Measurements from ENCODE around the gene HDGFL2. TPM values are rescaled to one million over a fixed set of nuclear protein-coding genes. Genes with fewer than 3 reads are reported as not detected.

Gene HDGFL2
- total RNA-seq, 1 donor from 2014 or later = 77.9 TPM

DNA sequence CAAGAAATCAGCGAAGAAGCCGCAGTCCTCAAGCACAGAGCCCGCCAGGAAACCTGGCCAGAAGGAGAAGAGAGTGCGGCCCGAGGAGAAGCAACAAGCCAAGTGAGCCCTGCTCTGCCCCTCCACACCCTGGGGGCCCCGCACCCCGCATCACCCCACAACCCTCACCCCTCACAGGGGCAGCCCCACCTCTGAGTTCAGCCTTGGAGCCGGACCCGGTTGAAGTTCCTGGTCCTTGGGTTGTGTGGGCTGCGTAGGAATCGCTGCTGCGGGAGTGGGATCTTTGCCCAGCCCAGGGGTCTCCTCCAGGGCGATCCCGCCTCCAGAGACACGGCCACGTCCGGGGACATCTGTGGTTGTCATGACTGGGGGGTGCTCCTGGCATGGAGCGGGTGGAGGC is 24.2 kb downstream of the HDGFL2 start:
- TF ChIP-seq, protein P1, sequence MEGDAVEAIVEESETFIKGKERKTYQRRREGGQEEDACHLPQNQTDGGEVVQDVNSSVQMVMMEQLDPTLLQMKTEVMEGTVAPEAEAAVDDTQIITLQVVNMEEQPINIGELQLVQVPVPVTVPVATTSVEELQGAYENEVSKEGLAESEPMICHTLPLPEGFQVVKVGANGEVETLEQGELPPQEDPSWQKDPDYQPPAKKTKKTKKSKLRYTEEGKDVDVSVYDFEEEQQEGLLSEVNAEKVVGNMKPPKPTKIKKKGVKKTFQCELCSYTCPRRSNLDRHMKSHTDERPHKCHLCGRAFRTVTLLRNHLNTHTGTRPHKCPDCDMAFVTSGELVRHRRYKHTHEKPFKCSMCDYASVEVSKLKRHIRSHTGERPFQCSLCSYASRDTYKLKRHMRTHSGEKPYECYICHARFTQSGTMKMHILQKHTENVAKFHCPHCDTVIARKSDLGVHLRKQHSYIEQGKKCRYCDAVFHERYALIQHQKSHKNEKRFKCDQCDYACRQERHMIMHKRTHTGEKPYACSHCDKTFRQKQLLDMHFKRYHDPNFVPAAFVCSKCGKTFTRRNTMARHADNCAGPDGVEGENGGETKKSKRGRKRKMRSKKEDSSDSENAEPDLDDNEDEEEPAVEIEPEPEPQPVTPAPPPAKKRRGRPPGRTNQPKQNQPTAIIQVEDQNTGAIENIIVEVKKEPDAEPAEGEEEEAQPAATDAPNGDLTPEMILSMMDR (conservative IDR thresholded peaks at IDR 0.05) = no peak
- no peaks in the 10 kb centered on the region for H3K36me3 Mint-ChIP-seq
- no peaks in the 10 kb centered on the region for H3K4me1 Mint-ChIP-seq (ENCODE audit: unreplicated experiment)
- H3K4me3 Mint-ChIP-seq = no peak overlapping the region
- H3K27ac Mint-ChIP-seq = no peak overlapping the region
- no peaks in the 10 kb centered on the region for H3K27me3 Mint-ChIP-seq
- no peaks in the 10 kb centered on the region for H3K9me3 Mint-ChIP-seq
- no peak for DNase-seq (ENCODE audit: extremely low spot score, unreplicated experiment)

DNA sequence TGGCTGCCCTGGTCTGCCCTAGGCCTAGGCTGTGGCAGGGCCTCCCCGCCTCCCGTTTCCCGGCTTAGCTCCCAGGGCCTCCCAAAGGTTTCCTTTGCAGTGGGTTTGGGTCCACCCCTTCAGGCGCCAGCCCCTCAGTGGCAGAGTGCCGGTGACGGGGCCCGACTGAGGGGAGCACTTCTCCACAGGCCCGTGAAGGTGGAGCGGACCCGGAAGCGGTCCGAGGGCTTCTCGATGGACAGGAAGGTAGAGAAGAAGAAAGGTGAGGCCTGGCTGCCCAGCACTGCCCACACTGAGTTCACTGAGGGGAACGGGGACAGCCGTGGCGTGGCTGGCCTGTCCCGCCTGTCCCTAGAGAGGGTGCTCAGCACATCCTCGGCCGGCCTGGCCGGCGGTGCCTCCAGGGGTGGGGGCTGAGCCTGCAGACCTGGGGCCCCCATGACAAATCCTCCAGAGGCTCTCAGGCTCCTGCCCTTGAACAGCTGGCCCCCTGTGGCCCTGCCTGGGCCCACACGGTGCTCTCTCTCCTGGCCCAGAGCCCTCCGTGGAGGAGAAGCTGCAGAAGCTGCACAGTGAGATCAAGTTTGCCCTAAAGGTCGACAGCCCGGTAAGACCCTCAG is 25.8 kb downstream of the HDGFL2 start:
- Mint-ChIP-seq H3K36me3 (no peaks in the 10 kb centered on the region), H3K4me1 (ENCODE audit: unreplicated experiment) (no peaks in the 10 kb centered on the region), H3K27ac (no peak overlapping the region), H3K4me3 (no peak overlapping the region), H3K9me3 (no peaks in the 10 kb centered on the region), H3K27me3 (no peaks in the 10 kb centered on the region)
- TF ChIP-seq, protein P1 (conservative IDR thresholded peaks at IDR 0.05) = no peak
- no peak for DNase-seq (ENCODE audit: extremely low spot score, unreplicated experiment)

DNA sequence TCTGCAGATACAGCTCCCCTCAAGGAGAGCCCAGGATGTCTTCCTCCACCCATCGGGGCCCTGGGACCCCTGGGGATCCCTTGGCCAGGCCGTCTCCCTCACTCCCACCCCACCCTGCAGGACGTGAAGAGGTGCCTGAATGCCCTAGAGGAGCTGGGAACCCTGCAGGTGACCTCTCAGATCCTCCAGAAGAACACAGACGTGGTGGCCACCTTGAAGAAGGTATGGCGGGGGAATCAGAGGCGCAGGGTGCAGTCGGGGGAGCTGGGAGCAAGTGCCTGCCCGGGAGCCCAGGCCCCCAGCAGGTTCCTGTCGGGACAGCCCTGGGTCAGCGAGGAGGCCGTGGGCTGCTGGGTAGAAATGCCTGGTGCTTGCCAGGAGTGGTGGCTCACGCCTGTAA is 26.6 kb downstream of the HDGFL2 start:
- H3K27ac Mint-ChIP-seq = no peak overlapping the region
- H3K4me3 Mint-ChIP-seq = no peak overlapping the region
- H3K9me3 Mint-ChIP-seq = no peaks in the 10 kb centered on the region
- DNase-seq (ENCODE audit: extremely low spot score, unreplicated experiment) = no peak
- H3K27me3 Mint-ChIP-seq = no peaks in the 10 kb centered on the region
- no peaks in the 10 kb centered on the region for H3K4me1 Mint-ChIP-seq (ENCODE audit: unreplicated experiment)
- TF ChIP-seq, protein P1 (conservative IDR thresholded peaks at IDR 0.05) = no peak
- H3K36me3 Mint-ChIP-seq = no peaks in the 10 kb centered on the region

DNA sequence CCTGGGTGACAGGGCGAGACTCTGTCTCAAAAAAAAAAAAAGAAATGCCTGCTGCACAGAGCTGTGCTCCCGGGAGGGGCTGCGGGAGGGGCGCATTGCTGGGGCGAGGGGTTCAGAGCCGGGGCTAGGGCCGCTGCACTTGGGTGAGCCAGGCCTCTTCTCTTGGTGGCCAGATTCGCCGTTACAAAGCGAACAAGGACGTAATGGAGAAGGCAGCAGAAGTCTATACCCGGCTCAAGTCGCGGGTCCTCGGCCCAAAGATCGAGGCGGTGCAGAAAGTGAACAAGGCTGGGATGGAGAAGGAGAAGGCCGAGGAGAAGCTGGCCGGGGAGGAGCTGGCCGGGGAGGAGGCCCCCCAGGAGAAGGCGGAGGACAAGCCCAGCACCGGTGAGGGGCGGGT is 27.2 kb downstream of the HDGFL2 start:
- no peaks in the 10 kb centered on the region for H3K9me3 Mint-ChIP-seq
- H3K27me3 Mint-ChIP-seq = no peaks in the 10 kb centered on the region
- TF ChIP-seq, protein P1 (conservative IDR thresholded peaks at IDR 0.05) = no peak
- no peaks in the 10 kb centered on the region for H3K4me1 Mint-ChIP-seq (ENCODE audit: unreplicated experiment)
- no peak overlapping the region for H3K27ac Mint-ChIP-seq
- no peaks in the 10 kb centered on the region for H3K36me3 Mint-ChIP-seq
- no peak for DNase-seq (ENCODE audit: extremely low spot score, unreplicated experiment)
- H3K4me3 Mint-ChIP-seq = no peak overlapping the region

DNA sequence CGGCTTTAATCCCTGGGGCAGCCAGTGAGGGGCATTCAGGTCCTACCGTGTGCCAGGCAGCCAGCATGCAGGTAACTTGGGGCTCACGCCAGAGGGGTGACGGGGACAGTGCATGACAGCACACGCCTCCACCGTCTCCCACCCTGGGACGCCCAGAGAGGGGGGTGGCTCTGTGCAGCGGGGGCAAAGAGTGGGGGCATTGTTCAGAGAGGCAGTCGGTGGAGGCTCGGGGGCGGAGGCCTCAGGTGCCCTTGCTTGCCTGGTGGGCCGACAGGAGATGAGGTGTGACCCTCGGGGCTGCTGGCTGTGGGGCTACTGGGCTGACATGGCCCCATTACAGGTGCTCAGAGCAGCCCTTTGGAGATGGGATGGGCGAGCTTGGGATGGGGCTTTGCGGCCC is 27.8 kb downstream of the HDGFL2 start:
- Mint-ChIP-seq H3K4me3 (no peak overlapping the region), H3K27ac (no peak overlapping the region), H3K27me3 (no peaks in the 10 kb centered on the region), H3K36me3 (no peaks in the 10 kb centered on the region), H3K4me1 (ENCODE audit: unreplicated experiment) (no peaks in the 10 kb centered on the region), H3K9me3 (no peaks in the 10 kb centered on the region)
- no peak for DNase-seq (ENCODE audit: extremely low spot score, unreplicated experiment)
- TF ChIP-seq, protein P1 (conservative IDR thresholded peaks at IDR 0.05) = no peak
